Eye (tissue), 1 donor: ENCODE results near the gene ANXA6.

ENCODE experiments used
- DNase-seq: peaks from one replicate; pipeline ENCODE4 v3.0.0-alpha.2; 2015

Gene ANXA6

DNA sequence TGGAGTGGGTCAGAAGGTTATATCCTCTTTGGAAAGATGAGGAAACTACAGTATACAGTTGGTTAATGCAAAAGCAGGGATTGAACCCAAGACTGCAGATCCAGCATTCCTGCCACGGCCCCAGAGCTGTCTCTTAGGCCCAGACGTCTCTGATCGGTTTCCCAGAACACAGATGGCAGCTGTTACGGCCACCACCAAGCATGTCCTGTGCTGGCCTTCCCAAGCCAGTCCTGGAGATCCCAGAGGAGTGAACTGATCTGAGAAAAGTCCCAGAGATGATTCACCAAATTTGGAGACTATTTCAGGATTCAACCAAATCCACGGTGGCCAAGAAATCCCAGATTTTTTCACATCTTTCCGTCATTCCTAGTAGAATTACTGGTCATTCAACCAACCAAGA, 96.8 kb downstream of the ANXA6 start:
- DNase-seq = no peak

DNA sequence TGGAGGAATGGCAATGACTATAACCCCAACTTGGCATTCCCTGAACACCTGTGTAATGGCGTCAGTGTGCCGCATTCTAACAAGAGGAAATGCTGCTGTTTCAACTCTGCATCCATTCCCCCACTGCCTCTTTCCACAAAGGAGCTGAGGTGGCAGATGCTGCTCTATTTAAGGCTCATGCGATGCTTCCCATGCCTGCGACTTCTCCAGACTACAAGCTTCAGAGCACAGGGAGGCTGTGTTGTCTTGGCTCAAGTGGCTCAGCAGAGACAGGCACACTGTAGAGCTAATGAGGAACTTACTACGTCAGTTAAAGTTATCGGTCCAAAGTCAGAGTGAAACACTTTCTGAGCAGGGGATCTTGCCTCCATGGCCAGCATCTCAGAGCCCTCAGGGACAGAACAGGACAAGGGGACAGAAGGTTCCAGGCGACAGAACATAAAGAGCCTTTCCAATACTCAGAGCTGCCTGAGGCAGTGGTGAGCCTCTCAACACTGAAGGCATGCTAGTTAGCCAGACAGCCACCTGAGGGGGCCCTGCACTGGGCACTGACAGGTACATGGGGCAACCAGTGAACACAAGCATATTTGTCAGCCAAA, 98.6 kb downstream of the ANXA6 start:
- no peak for DNase-seq

DNA sequence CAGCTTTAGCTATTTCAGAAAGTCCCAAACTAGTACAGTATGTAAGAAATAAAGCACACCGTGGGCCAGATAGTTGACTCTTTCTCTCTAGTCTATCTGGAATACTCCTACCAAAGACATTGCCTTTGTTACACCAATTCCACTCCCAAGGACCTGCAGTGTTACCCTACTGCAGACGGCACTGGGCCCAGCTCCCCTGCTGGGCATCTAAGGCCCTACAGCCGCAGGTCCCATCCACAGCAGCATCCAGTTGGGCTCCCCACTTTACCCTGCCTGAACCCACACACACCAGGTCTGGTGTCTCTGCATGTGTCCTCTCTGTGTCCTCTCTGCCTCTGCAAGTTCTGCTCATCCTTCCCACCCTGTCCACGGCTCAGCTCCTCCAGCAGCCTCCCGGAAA, 99.3 kb downstream of the ANXA6 start:
- DNase-seq = no peak

DNA sequence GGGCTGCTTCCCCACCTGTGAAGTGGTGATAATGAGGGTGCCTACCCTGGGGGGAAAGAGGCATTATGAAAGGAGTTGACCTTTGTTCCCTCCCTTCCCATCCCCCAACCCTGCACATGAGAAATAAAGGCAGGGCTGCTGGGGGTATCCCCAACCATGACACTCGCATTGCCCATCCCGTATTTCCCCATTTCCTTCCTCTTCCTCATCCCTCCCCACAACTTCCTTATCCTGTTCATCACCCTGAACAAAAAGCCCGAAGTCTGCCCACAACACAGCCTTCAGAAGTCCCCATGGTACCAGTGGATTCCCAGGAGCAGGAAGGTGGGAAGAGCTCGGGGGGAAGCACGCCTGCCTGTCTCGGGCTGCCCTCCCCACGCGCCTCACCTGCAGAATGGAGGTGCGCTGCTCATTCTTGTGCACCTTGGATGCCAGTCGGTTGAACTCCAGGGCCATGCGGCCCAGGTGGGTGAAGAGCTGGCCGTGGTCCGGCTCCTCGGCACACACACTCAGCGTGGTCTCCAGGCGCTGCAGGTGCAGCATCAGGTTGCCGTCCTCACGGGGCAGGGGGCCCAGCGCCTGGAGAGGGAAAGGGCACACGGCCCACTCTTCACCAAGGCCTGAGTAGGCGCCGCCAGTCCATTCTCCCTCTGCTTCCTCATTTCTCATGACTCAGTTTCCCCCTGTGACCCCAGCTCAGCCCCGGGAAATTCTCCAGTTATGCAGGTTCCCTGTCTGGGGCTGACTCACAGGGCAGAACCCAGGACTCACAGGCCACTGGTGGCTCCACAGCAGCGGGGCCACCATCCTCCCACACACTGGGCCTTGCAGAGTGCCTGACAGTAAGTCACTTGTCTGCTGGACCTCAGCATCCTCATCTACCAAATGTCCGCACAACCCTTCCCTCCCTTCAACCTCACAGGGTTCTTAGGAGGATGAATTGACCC, 100.9 kb downstream of the ANXA6 start:
- no peak for DNase-seq

- DNase-seq = no peak
Measured at GRCh38 chr5:151055336-151055735, 102.2 kb downstream of the ANXA6 start.

DNA sequence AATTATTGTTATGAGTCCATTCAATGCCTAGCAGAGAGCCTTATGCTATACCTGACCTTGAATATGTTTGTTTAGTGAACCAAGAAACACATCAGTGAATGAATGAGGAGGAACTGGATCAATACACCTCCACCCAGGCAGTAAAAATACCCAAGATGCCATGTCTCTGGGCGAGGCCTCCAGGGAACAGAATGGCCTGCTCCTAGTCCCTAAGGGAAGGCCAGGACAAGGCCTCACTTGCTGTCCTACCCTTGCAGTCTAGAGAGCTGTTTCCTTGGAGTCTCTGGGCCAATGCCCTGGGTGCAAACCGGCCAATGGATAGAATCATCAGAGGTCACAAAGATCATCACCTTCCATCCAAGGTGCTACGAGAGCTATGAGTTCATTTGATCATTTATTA, 102.9 kb downstream of the ANXA6 start:
- no peak for DNase-seq

DNA sequence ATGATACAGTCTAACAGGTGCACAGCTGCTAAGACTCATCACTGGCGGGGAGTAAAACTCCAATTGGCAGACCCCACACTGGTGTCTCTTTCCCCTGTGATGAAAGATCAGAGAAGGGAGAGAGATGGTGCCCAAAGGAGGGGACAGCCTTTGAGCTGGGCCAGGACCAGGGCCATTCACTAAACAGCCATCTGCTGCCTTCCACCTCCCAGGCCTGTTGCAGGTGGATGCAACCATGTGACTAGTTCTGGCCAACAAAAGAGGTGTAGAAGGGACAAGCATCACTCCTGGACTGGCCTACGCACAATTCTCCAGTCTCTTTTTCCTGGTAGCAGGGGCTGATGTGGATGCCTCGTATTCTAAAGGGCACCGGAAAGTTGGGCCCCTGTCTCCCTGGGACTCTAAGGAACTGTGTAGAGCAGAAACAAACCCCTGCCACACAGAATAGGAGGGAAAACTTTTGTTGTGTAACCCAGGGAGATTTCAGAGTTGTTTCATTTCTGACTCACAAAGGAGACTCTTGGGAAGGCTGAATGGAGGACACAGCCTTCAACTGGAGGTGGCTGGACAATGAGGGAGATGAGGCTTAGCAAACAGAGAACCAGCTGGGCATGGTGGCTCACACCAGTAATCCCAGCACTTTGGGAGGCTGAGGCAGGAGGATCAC, 103.7 kb downstream of the ANXA6 start:
- DNase-seq = no peak

DNA sequence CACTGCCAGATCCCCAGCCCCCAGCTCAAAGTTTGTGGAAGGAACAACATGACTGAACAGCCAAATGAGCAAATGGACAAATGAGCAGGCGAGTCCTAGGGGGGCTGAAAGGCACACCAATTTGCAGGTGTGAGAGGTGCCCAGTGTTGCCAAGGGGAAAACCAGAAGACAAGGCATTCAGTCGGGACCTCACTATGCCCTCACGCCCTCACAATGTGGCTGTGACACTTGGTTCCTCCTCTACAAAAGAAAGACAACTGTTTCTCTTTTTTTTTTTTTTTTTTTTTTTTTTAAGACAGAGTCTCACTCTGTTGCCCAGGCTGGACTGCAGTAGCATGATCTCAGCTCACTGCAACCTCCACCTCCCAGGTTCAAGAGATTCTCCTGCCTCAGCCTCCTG, 104.7 kb downstream of the ANXA6 start:
- no peak for DNase-seq

GRCh38 chr5:151051931-151052608, 105.5 kb downstream of the ANXA6 start:
- no peak for DNase-seq

GRCh38 chr5:151051066-151051930, 106.3 kb downstream of the ANXA6 start:
- peak; percentile 91 for DNase-seq
